NCI-H128 (cell line): ENCODE measurements around the gene DCTD.
A peak's percentile ranks its signal among the peaks of the same experiment; 100 is the strongest.

ENCODE experiments used
- DNase-seq: peaks from one replicate; lab custom pipeline; 2025; ENCODE audit not compliant: unreplicated experiment; lab: John Stamatoyannopoulos, UW

Gene DCTD

GRCh38 chr4:182874304-182874751, 42.9 kb downstream of the DCTD start:
- no peak for DNase-seq

GRCh38 chr4:182873726-182874125, 43.5 kb downstream of the DCTD start:
- DNase-seq = no peak

DNA sequence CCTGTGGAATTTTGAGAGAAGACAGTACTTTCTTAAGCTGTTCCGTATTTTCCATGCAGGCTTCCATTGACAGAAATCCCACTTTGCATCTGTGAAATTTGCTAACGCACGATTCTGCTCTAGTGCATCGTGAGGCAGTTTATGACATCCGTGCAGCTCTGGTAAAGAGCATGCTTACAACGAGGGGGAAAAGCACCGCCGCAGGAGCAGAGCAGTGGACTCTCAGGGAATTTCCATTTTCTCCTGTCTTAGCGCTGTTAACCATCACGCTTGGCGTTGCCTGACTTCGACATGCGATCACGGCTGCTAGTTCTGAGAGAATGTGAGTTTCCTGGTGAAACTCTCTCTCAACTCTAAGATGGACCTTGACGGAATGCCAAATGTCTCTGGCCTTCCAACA, 43.9 kb downstream of the DCTD start:
- no peak for DNase-seq

- no peak for DNase-seq
Measured at GRCh38 chr4:182872886-182873285, 44.3 kb downstream of the DCTD start.

DNA sequence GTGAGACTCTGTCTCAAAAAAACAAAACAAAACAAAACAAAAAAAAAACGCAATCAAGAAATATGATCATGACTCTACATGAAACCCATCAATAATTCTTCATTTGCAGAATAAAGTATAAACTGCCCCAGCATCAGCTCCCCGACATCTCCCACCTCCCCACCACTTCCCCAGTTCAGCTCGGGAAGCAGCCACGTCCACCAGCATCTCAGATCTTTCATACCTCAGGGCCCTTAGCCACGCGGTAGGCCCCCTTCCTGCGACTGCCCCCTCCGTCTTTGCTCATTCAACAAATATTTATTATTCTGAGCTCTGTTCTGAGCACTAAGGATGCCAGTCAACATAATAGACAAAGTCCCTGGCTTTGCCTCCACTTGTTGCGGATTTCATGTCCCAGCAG, 45.6 kb downstream of the DCTD start:
- DNase-seq = no peak

- DNase-seq = no peak
Measured at GRCh38 chr4:182869697-182870096, 47.5 kb downstream of the DCTD start.

GRCh38 chr4:182866746-182867145, 50.4 kb downstream of the DCTD start:
- DNase-seq = no peak

- no peak for DNase-seq
Measured at GRCh38 chr4:182863501-182863900, 53.7 kb downstream of the DCTD start.

GRCh38 chr4:182862921-182863320, 54.3 kb downstream of the DCTD start:
- DNase-seq = peak; percentile 60

DNA sequence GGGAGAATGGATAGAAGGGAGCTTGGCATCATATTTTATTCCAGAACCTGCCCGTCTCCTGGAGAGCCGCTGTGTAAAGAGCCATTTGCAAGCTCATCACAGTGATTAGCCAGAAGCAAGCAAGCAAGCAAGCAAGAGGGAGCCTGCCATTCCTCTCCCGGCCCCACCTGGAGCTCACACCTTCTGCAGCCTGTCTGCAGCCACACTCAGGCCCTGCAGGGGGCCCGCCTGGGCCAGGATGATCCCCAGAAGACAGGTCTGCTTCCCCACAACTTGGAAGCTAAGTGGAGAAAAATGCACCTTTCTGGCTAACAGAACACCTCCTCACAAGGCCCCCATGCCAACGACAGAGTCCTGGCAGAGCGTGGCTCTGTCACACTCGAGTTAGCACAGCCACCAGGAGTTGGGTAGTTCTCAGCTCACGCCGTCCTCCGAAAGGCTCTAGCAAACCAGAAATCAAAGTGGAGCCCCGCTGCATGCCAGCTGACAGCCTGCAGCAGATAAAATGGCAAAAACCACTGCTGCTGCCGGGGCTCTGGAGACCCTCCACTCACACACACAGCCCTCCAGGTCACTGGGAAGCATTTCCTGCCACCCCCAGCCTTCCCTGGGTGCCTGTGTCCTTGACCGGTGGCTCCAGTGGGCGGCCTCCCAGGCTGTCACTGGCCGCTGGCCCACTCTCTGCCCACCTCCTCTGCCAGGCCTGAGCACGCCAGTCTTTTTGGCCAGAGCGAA, 54.9 kb downstream of the DCTD start:
- DNase-seq = peak; percentile 29

DNA sequence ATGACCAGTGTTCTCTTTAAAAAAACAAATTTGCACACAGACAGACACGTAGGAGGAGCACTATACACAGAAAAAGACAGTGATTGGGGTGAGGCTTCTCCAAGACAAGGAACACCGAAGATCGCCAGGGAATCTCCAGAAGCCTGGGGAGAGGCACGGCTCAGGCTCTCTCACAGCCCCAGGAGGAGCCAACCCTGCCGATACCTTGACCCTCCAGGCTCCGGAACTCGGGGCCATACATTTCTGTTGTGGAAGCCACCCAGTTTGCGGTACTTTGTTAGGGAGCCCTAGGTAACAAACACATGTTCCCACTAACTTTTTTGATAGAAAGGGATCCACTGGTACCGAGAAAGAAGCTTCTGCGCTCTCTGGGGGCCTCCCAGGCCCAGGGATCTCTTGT, 55.8 kb downstream of the DCTD start:
- no peak for DNase-seq

DNA sequence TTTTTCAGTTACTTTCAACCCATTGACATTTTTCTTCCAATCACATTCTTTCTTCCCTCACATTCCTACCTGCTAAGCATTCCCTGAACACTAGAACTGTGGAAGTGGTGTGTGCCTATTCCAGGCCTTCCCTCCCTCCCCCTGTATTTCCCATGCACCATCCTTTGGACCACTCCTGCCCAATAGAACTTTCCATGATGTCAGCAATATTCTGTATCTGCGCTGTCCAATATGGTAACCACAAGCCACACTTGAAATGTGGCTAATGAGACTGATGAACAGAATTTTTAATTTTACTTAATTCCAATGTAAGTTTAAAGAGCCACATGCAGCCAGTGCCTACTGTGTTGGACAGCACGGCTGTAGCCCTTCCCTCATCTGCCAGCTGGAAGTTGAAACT, 57.5 kb downstream of the DCTD start:
- DNase-seq = no peak

GRCh38 chr4:182858711-182859110, 58.5 kb downstream of the DCTD start:
- no peak for DNase-seq

DNA sequence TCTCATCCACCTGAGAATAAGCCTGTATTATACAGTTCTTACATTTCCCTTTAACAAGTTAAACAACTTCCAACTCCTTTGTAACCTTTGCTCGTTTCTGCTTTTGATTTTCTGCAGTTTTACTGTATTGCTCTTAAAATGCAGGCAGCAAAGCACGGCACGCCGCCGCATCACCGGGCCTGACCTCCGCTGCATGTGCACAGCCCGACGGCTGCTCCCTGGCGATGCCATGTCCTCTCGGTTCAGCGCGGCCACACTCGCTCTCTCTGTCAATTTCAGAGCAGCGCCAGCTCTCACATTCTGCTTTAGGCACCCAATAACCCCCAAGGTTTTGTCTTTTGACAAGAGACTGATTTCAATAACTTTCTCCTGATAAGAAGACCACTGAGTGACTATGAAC, 60.3 kb downstream of the DCTD start:
- DNase-seq = no peak

- no peak for DNase-seq
Measured at GRCh38 chr4:182855877-182856276, 61.3 kb downstream of the DCTD start.

GRCh38 chr4:182855312-182855711, 61.9 kb downstream of the DCTD start:
- DNase-seq = no peak

DNA sequence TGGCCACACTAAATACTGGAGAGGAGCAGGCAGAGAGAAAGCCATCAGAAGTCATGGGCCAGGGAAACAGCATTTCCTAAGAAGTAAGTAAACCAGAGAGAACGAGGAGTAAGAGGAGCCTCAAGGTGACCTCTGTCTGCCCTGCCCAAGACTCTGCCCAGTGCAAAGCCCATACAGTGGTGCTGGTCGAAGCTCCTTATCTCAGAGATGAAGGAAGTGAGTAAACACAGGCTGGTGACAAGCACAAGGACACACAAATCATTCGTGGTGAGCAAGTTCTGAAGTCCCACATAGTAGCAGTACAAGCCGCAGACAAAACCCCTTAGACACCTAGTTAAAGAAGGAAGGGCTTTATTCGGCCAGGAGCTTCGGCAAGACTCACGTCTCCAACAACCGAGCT, 62.7 kb downstream of the DCTD start:
- DNase-seq = no peak

DNA sequence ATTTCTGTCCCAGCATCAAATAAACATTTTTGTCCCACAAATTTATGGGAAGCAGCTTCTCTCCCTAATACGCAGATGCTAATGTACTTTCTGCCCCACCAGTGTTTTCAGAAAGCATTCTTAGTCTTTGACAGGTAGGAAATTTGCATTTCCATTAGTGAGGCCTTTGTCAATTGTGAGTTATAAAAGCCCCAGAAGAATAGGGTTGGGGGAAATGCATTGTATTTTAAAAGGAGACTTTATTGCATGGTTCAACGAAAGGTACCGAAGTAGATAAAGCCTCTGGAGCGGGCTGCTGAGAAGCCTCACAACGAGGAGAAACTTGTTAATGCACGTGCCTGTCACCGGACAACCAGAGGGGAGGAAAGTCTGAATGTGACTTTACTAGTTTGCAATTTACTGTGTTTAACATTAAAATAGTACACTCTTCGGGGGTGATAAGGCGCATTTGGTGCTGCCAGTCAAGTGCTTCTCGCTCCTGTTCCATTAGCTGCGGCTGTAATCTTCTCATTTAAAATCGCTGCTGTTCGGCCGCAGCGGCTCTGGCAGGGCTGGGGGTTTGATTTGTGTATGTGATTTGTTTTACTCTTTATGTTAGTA, 63.4 kb downstream of the DCTD start:
- no peak for DNase-seq

DNA sequence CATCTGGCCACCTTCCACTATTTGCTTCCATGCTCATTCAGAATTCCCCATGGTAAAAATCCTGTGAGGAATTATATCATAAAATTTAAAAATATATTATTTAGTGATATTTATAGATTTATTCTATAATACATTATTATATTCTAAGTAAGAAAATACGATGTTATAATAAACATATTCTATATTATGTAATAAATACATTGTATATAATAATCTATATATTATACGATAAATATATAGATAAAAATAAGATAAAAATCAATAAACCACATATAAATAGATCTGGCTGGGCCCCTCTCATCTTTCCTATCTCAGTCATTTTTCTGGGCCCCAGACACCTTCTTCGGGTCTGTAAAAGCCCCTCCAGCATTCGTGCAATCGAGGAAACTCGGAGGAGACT, 68.5 kb downstream of the DCTD start:
- DNase-seq = no peak

- no peak for DNase-seq
Measured at GRCh38 chr4:182847576-182848450, 69.4 kb downstream of the DCTD start.

- DNase-seq = no peak
Measured at GRCh38 chr4:182846036-182846435, 71.2 kb downstream of the DCTD start.

DNA sequence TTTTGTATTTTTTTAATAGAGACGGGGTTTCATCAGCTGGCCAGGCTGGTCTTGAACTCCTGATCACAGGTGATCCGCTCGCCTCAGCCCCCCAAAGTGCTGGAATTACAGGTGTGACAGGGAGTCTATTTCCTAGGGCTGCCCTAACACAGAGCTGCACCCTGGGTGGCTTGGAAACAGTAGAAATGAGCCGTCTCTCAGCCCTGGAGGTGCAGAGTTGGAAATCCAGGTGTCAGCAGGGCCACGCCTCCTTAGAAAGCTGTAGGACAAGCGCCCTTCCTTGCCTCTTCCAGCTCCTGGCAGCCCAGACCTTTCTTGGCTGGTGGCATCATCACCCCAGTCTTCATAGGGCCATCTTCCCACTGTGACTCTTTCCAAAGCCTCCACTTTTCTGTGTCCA, 71.6 kb downstream of the DCTD start:
- DNase-seq = no peak
